Measurements from ENCODE around the gene FEM1C. TPM values are rescaled to one million over a fixed set of nuclear protein-coding genes. Genes with fewer than 3 reads are reported as not detected.

Gene FEM1C
- total and polyA plus RNA-seq, 10 of the 15 experiments (the other 5 are each of a cell fraction or from before 2014, with no cell fraction given): 1.9 to 15.6 (median 8.0) TPM

DNA sequence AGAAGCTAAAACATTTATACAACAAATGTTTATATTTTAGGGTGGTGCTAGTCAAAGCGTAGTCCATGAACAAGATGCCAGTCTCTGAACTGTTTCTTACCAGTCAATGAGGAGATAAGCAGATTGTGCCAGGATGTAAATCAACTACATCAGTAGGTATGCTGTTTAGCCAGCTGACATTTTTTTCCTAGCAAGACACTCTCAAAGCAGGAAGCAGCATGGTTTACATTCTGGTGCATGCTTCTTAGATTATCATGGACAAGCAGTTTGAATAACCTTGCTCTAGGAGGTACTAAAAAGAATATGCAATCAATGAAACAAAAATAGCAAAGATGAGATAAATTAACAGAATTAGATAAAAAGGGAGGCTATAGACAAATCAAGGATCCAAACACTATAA lies 40.7 kb upstream of the FEM1C start:
- TF ChIP-seq WRNIP1 (IDR thresholded peaks at IDR 0.05; ENCODE audit: borderline replicate concordance, low read depth, low read length) (no peak), TARDBP (IDR thresholded peaks at IDR 0.05; ENCODE audit: borderline replicate concordance) (no peak), ZNF384 (IDR thresholded peaks at IDR 0.05; ENCODE audit: borderline replicate concordance, low read depth, low read length) (no peak), MYC (IDR thresholded peaks at IDR 0.05; ENCODE audit: insufficient read depth, insufficient read length, insufficient replicate concordance, low read length, severe bottlenecking) (no peak), RAD21 (IDR thresholded peaks at IDR 0.05; ENCODE audit: insufficient read depth, low read depth, low read length) (no peak), HDAC2 (IDR thresholded peaks at IDR 0.05) (no peak), PAX8 (IDR thresholded peaks at IDR 0.05) (no peak), NR2F1 (conservative IDR thresholded peaks at IDR 0.05) (no peak), FOXM1 (IDR thresholded peaks at IDR 0.05; ENCODE audit: low read depth, low read length) (no peak), CREB1 (IDR thresholded peaks at IDR 0.05; ENCODE audit: low read depth) (no peak), DPF2 (IDR thresholded peaks at IDR 0.05) (no peak), SRF (IDR thresholded peaks at IDR 0.05; ENCODE audit: low read depth in 2 of 2, low read length in 2 of 2) (no peak)
- TF ChIP-seq, protein P1, sequence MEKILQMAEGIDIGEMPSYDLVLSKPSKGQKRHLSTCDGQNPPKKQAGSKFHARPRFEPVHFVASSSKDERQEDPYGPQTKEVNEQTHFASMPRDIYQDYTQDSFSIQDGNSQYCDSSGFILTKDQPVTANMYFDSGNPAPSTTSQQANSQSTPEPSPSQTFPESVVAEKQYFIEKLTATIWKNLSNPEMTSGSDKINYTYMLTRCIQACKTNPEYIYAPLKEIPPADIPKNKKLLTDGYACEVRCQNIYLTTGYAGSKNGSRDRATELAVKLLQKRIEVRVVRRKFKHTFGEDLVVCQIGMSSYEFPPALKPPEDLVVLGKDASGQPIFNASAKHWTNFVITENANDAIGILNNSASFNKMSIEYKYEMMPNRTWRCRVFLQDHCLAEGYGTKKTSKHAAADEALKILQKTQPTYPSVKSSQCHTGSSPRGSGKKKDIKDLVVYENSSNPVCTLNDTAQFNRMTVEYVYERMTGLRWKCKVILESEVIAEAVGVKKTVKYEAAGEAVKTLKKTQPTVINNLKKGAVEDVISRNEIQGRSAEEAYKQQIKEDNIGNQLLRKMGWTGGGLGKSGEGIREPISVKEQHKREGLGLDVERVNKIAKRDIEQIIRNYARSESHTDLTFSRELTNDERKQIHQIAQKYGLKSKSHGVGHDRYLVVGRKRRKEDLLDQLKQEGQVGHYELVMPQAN (conservative IDR thresholded peaks at IDR 0.05): no peak
- TF ChIP-seq, protein P2, sequence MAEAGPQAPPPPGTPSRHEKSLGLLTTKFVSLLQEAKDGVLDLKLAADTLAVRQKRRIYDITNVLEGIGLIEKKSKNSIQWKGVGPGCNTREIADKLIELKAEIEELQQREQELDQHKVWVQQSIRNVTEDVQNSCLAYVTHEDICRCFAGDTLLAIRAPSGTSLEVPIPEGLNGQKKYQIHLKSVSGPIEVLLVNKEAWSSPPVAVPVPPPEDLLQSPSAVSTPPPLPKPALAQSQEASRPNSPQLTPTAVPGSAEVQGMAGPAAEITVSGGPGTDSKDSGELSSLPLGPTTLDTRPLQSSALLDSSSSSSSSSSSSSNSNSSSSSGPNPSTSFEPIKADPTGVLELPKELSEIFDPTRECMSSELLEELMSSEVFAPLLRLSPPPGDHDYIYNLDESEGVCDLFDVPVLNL (IDR thresholded peaks at IDR 0.05; ENCODE audit: low read depth, low read length): no peak
- ChIA-PET RAD21 (ENCODE audit: unreplicated experiment) (interaction anchor here (1.0 to 1.5 kb wide), 5 partner anchors 10 to 275 kb away, joined by 3 to 7 read pairs (median 5); no protein-coding TSS in a partner anchor), CTCF (interaction anchor here (0.8 to 2.1 kb wide), 13 partner anchors 10 to 276 kb away, joined by 3 to 10 read pairs (median 4); no protein-coding TSS in a partner anchor), SMC1A (ENCODE audit: uncharacterized antibody, unreplicated experiment) (interaction anchor here (0.7 to 4.0 kb wide), 7 partner anchors 9 to 278 kb away, joined by 3 to 24 read pairs (median 4); partner anchors contain the start of genes FEM1C and TMED7), POLR2A (no interaction called here)
- no peak overlapping the region for H3K27ac ChIP-seq (ENCODE audit: control insufficient read depth, insufficient read depth)
- H2AFZ ChIP-seq (ENCODE audit: control insufficient read depth, low read depth, low read length): no peak overlapping the region
- no peaks in the 10 kb centered on the region for H4K20me1 ChIP-seq (ENCODE audit: control insufficient read depth, insufficient read depth)
- H3K9ac ChIP-seq (ENCODE audit: control insufficient read depth, insufficient read depth, low read length): no peak overlapping the region
- intact Hi-C loops (cut with micrococcal nuclease; ENCODE audit: unreplicated experiment): loop anchor here (5.0 kb wide), 2 partner anchors 193 to 208 kb away; no protein-coding TSS in a partner anchor
- no peak for ATAC-seq
- H3K9me3 ChIP-seq (replicated peaks; ENCODE audit: control insufficient read depth, insufficient read depth, low read length): peaks cover 3% of the 10 kb centered on the region; the same call in 2 of the 3 replicates
- 100% methylated on average over 1 of the region's 1 CpG for WGBS (ENCODE audit: insufficient coverage, insufficient replicate concordance, low lambda C conversion rate, missing lambda C conversion rate)
- peaks cover 7% of the 10 kb centered on the region for H3K79me2 ChIP-seq (ENCODE audit: control insufficient read depth, insufficient read depth, low read length)
- no peak overlapping the region for H3K4me3 ChIP-seq
- BruUV-seq (replicated peaks): no TSS peak
- peaks cover 19% of the 10 kb centered on the region for H3K4me1 ChIP-seq (ENCODE audit: control insufficient read depth, insufficient read depth, low read length)
- no peak overlapping the region for H3K4me2 ChIP-seq (ENCODE audit: control insufficient read depth, insufficient read depth)
- DNase-seq (ENCODE audit: low read depth, low spot score): no peak
- in situ Hi-C loops (cut with MboI): loop anchor here (25.0 kb wide), 1 partner anchor 1148 kb away; no protein-coding TSS in a partner anchor
- H3K27me3 ChIP-seq (replicated peaks in 1 of 2; ENCODE audit: control insufficient read depth in 2 of 2, insufficient read depth in 2 of 2, low read length in 1 of 2): no peaks in the 10 kb centered on the region
- FAIRE-seq: no peak
- H3K36me3 ChIP-seq (ENCODE audit: control insufficient read depth in 2 of 2, insufficient read depth in 2 of 2, low read length in 1 of 2): peaks cover 0 to 8% of the 10 kb centered on the region in 2 experiments; a peak in 1 of 4 replicates

Data from GM12878 (cell line).